ENCODE data around the gene ASH1L.

ASH1L gene

GRCh38 chr1:155307247-155307740 lies 255.3 kb downstream of the ASH1L start:
- TF ChIP-seq SP1 (IDR thresholded peaks at IDR 0.05) (no peak), TARDBP (IDR thresholded peaks at IDR 0.05) (no peak), ELF4 (IDR thresholded peaks at IDR 0.05) (no peak), FOXA1 (IDR thresholded peaks at IDR 0.05) (no peak), FOXM1 (IDR thresholded peaks at IDR 0.05; ENCODE audit: borderline replicate concordance) (no peak), CTBP1 (IDR thresholded peaks at IDR 0.05; ENCODE audit: borderline replicate concordance) (no peak), NFRKB (IDR thresholded peaks at IDR 0.05) (no peak), BHLHE40 (IDR thresholded peaks at IDR 0.05; ENCODE audit: borderline replicate concordance) (no peak), HDGF (IDR thresholded peaks at IDR 0.05; ENCODE audit: borderline replicate concordance) (no peak), L3MBTL2 (conservative IDR thresholded peaks at IDR 0.05) (no peak), SUZ12 (IDR thresholded peaks at IDR 0.05) (no peak), ZNF384 (IDR thresholded peaks at IDR 0.05) (no peak), FOXK2 (IDR thresholded peaks at IDR 0.05) (no peak), ARNT (IDR thresholded peaks at IDR 0.05) (no peak), PKNOX1 (IDR thresholded peaks at IDR 0.05) (no peak), LEF1 (IDR thresholded peaks at IDR 0.05; ENCODE audit: borderline replicate concordance) (no peak)
- ChIA-PET CTCF (interaction anchor here (0.6 to 4.2 kb wide), 4 partner anchors 28 to 290 kb away, joined by 3 to 29 read pairs (median 5); no protein-coding TSS in a partner anchor), POLR2A (interaction anchor here (0.7 to 1.9 kb wide), 9 partner anchors 13 to 63 kb away, joined by 3 to 17 read pairs (median 8); partner anchors contain the start of genes CLK2 and HCN3)
- no peak for DNase-seq (ENCODE audit: extremely low spot score)

- ChIA-PET POLR2A (interaction anchor here (0.7 to 1.1 kb wide), 2 partner anchors 23 to 55 kb away, joined by 4 read pairs; no protein-coding TSS in a partner anchor), CTCF (interaction anchor here (0.8 to 4.2 kb wide), 2 partner anchors 30 to 55 kb away, joined by 3 to 29 read pairs; no protein-coding TSS in a partner anchor)
- DNase-seq (ENCODE audit: extremely low spot score) = no peak
- no peak for TF ChIP-seq NFRKB (IDR thresholded peaks at IDR 0.05)
- no peak for TF ChIP-seq ZNF384 (IDR thresholded peaks at IDR 0.05)
- TF ChIP-seq PKNOX1 (IDR thresholded peaks at IDR 0.05) = no peak
- TF ChIP-seq SUZ12 (IDR thresholded peaks at IDR 0.05) = no peak
- TF ChIP-seq TARDBP (IDR thresholded peaks at IDR 0.05) = no peak
- no peak for TF ChIP-seq FOXM1 (IDR thresholded peaks at IDR 0.05; ENCODE audit: borderline replicate concordance)
- TF ChIP-seq FOXA1 (IDR thresholded peaks at IDR 0.05) = no peak
- no peak for TF ChIP-seq ARNT (IDR thresholded peaks at IDR 0.05)
- TF ChIP-seq LEF1 (IDR thresholded peaks at IDR 0.05; ENCODE audit: borderline replicate concordance) = no peak
- TF ChIP-seq CTBP1 (IDR thresholded peaks at IDR 0.05; ENCODE audit: borderline replicate concordance) = no peak
- no peak for TF ChIP-seq BHLHE40 (IDR thresholded peaks at IDR 0.05; ENCODE audit: borderline replicate concordance)
- TF ChIP-seq SP1 (IDR thresholded peaks at IDR 0.05) = no peak
- no peak for TF ChIP-seq ELF4 (IDR thresholded peaks at IDR 0.05)
- no peak for TF ChIP-seq FOXK2 (IDR thresholded peaks at IDR 0.05)
- no peak for TF ChIP-seq HDGF (IDR thresholded peaks at IDR 0.05; ENCODE audit: borderline replicate concordance)
- TF ChIP-seq L3MBTL2 (conservative IDR thresholded peaks at IDR 0.05) = no peak
Observed at GRCh38 chr1:155305881-155306391, 256.7 kb downstream of the ASH1L start.

- POLR2A ChIA-PET = no interaction called here
- DNase-seq (ENCODE audit: extremely low spot score) = no peak
- CTCF ChIA-PET = interaction anchor here (1.5 to 4.2 kb wide), 2 partner anchors 28 to 54 kb away, joined by 6 to 29 read pairs; no protein-coding TSS in a partner anchor
- no peak for TF ChIP-seq CTBP1 (IDR thresholded peaks at IDR 0.05; ENCODE audit: borderline replicate concordance)
- no peak for TF ChIP-seq SUZ12 (IDR thresholded peaks at IDR 0.05)
- no peak for TF ChIP-seq ZNF384 (IDR thresholded peaks at IDR 0.05)
- no peak for TF ChIP-seq FOXA1 (IDR thresholded peaks at IDR 0.05)
- TF ChIP-seq HDGF (IDR thresholded peaks at IDR 0.05; ENCODE audit: borderline replicate concordance) = no peak
- TF ChIP-seq PKNOX1 (IDR thresholded peaks at IDR 0.05) = no peak
- TF ChIP-seq LEF1 (IDR thresholded peaks at IDR 0.05; ENCODE audit: borderline replicate concordance) = no peak
- TF ChIP-seq ARNT (IDR thresholded peaks at IDR 0.05) = no peak
Observed at GRCh38 chr1:155304558-155305063, 258.0 kb downstream of the ASH1L start.

GRCh38 chr1:155301342-155301841 lies 261.2 kb downstream of the ASH1L start, which contains the start of gene PKLR:
Gene PKLR, minus strand, starts transcription at chr1:155301438. Its CDS starts 43 bp downstream, at chr1:155301395.
- DNase-seq (ENCODE audit: extremely low spot score) = no peak
- POLR2A ChIA-PET = interaction anchor here (1.0 kb wide), 1 partner anchor 39 kb away, joined by 3 read pairs; the partner anchor contains the start of gene SCAMP3
- TF ChIP-seq SUZ12 (IDR thresholded peaks at IDR 0.05) = no peak
- TF ChIP-seq FOXM1 (IDR thresholded peaks at IDR 0.05; ENCODE audit: borderline replicate concordance) = no peak
- no peak for TF ChIP-seq FOXK2 (IDR thresholded peaks at IDR 0.05)
- TF ChIP-seq LEF1 (IDR thresholded peaks at IDR 0.05; ENCODE audit: borderline replicate concordance) = no peak
- no peak for TF ChIP-seq BHLHE40 (IDR thresholded peaks at IDR 0.05; ENCODE audit: borderline replicate concordance)
- TF ChIP-seq PKNOX1 (IDR thresholded peaks at IDR 0.05) = no peak
- no peak for TF ChIP-seq ZNF384 (IDR thresholded peaks at IDR 0.05)
- no peak for TF ChIP-seq NFRKB (IDR thresholded peaks at IDR 0.05)
- TF ChIP-seq ELF4 (IDR thresholded peaks at IDR 0.05) = no peak
- TF ChIP-seq SP1 (IDR thresholded peaks at IDR 0.05) = no peak
- TF ChIP-seq TARDBP (IDR thresholded peaks at IDR 0.05) = no peak
- TF ChIP-seq L3MBTL2 (conservative IDR thresholded peaks at IDR 0.05) = no peak
- TF ChIP-seq CTBP1 (IDR thresholded peaks at IDR 0.05; ENCODE audit: borderline replicate concordance) = no peak
- no peak for TF ChIP-seq HDGF (IDR thresholded peaks at IDR 0.05; ENCODE audit: borderline replicate concordance)
- no peak for TF ChIP-seq ARNT (IDR thresholded peaks at IDR 0.05)
- no peak for TF ChIP-seq FOXA1 (IDR thresholded peaks at IDR 0.05)
- CTCF ChIA-PET = interaction anchor here (0.8 kb wide), 1 partner anchor 792 kb away, joined by 7 read pairs; no protein-coding TSS in a partner anchor
